NCI-H2196 (cell line): Measurements from ENCODE around the gene MAPT.
"Not testable (repeated sequence)": the region's sequence is repeated elsewhere in the genome, so short reads cannot be mapped to it uniquely, and the experiment has no call there.

Experiments used
- DNase-seq: peaks from one replicate; lab custom pipeline; 2025; ENCODE audit not compliant: unreplicated experiment; lab: John Stamatoyannopoulos, UW

MAPT gene

GRCh38 chr17:46003907-46004748, 109.8 kb downstream of the MAPT start:
- DNase-seq: peak; percentile 69

GRCh38 chr17:46006082-46006481, 111.7 kb downstream of the MAPT start:
- DNase-seq: not testable (repeated sequence)

GRCh38 chr17:46007461-46007965, 113.2 kb downstream of the MAPT start:
- DNase-seq: no peak

- no peak for DNase-seq
These were observed 114.2 kb downstream of the MAPT start for GRCh38 chr17:46008591-46008990.

GRCh38 chr17:46009681-46010596, 115.6 kb downstream of the MAPT start:
- DNase-seq: no peak

- DNase-seq: no peak
These were observed 116.3 kb downstream of the MAPT start for GRCh38 chr17:46010597-46011186.

GRCh38 chr17:46011711-46012505, 117.6 kb downstream of the MAPT start:
- DNase-seq: no peak

GRCh38 chr17:46012506-46013079, 118.2 kb downstream of the MAPT start:
- no peak for DNase-seq

- DNase-seq: no peak
These were observed 118.8 kb downstream of the MAPT start for GRCh38 chr17:46013127-46013501.

- no peak for DNase-seq
These were observed 119.3 kb downstream of the MAPT start for GRCh38 chr17:46013502-46014165.

- not testable (repeated sequence) for DNase-seq
These were observed 125.1 kb downstream of the MAPT start for GRCh38 chr17:46019408-46019925.

GRCh38 chr17:46020023-46020761, 125.8 kb downstream of the MAPT start:
- no peak for DNase-seq

- no peak for DNase-seq
These were observed 126.6 kb downstream of the MAPT start for GRCh38 chr17:46020998-46021397.

GRCh38 chr17:46023366-46023765, 129.0 kb downstream of the MAPT start:
- DNase-seq: not testable (repeated sequence)

- DNase-seq: no peak
These were observed 129.5 kb downstream of the MAPT start for GRCh38 chr17:46023783-46024388.

GRCh38 chr17:46024590-46024989, 130.2 kb downstream of the MAPT start:
- no peak for DNase-seq

- DNase-seq: no peak
These were observed 130.7 kb downstream of the MAPT start for GRCh38 chr17:46025060-46025459.

- no peak for DNase-seq
These were observed 131.3 kb downstream of the MAPT start for GRCh38 chr17:46025510-46026165.
